ENCODE results near the gene LMBR1L.

Gene LMBR1L

GRCh38 chr12:49097381-49097780, 13.3 kb downstream of the LMBR1L start:
- TF ChIP-seq CTCF (IDR thresholded peaks at IDR 0.05; ENCODE audit: borderline replicate concordance, insufficient read depth, low read depth, low read length): no peak
- no peak overlapping the region for H3K4me3 ChIP-seq (ENCODE audit: low read depth, low read length)

- no peak overlapping the region for H3K4me3 ChIP-seq (ENCODE audit: low read depth, low read length)
- no peak for TF ChIP-seq CTCF (IDR thresholded peaks at IDR 0.05; ENCODE audit: borderline replicate concordance, insufficient read depth, low read depth, low read length)
These were observed 15.7 kb downstream of the LMBR1L start for GRCh38 chr12:49094975-49095365.

- H3K4me3 ChIP-seq (ENCODE audit: low read depth, low read length): no peak within 1 kb of the TSS
- no peak for TF ChIP-seq CTCF (IDR thresholded peaks at IDR 0.05; ENCODE audit: borderline replicate concordance, insufficient read depth, low read depth, low read length)
These were observed 16.3 kb downstream of the LMBR1L start, which contains the start of gene DHH for GRCh38 chr12:49094160-49094974. Gene DHH (minus strand): TSS chr12:49094801. CDS start chr12:49094512, 289 bp downstream.

- TF ChIP-seq CTCF (IDR thresholded peaks at IDR 0.05; ENCODE audit: borderline replicate concordance, insufficient read depth, low read depth, low read length): no peak
- no peak overlapping the region for H3K4me3 ChIP-seq (ENCODE audit: low read depth, low read length)
These were observed 16.9 kb downstream of the LMBR1L start for GRCh38 chr12:49093792-49094159.

GRCh38 chr12:49092816-49093406, 17.7 kb downstream of the LMBR1L start:
- no peak overlapping the region for H3K4me3 ChIP-seq (ENCODE audit: low read depth, low read length)
- TF ChIP-seq CTCF (IDR thresholded peaks at IDR 0.05; ENCODE audit: borderline replicate concordance, insufficient read depth, low read depth, low read length): no peak

GRCh38 chr12:49092086-49092815, 18.4 kb downstream of the LMBR1L start:
- H3K4me3 ChIP-seq (ENCODE audit: low read depth, low read length): no peak overlapping the region
- peak; percentile 56; the same call in 1 of the 2 replicates for TF ChIP-seq CTCF (IDR thresholded peaks at IDR 0.05; ENCODE audit: borderline replicate concordance, insufficient read depth, low read depth, low read length)
